K562 (cell line): Measurements from ENCODE around the gene RAB31. TPM values are rescaled to one million over a fixed set of nuclear protein-coding genes. Genes with fewer than 3 reads are reported as not detected.

ENCODE experiments used
- ATAC-seq: fragments of 200-7000 bp; cut with Tn5 transposase; 3 replicates; pipeline ENCODE4 v1.9.1; 2020; ENCODE audit warnings: moderate library complexity
- BruUV-seq: library from RNA; stranded (reverse); fragments of 400-500 nt; replicated peaks from 2 replicates; lab custom pipeline; 2021; lab: Mats Ljungman, UMichigan
- CTCF ChIA-PET: fragments of 300-600 bp; formaldehyde crosslinking; extraction: SDS; loops from one replicate; lab custom pipeline; 2021; ENCODE audit warnings: low intra/inter-chr PET ratio; lab: Yijun Ruan, JAX
- POLR2A ChIA-PET: fragments of 300-600, 350-650 bp; sonication (Branson Sonifier 250); formaldehyde crosslinking; extraction: SDS; loops from one replicate; lab custom pipeline; 2021; ENCODE audit warnings: antibody characterized with exemption, inconsistent platforms; lab: Yijun Ruan, JAX
- DNase-seq, 4 experiments: peaks; one replicate each; pipeline versions ENCODE4 v3.0.0 to v3.0.0-alpha.2; 2011 to 2018; ENCODE audit warnings: low spot score in 3 of 4, mixed read lengths in 3 of 4; ENCODE audit errors: extremely low read depth in 1 of 4
- FAIRE-seq: peaks from 2 replicates; lab custom pipeline; 2011; peaks lifted over from hg19 to GRCh38; lab: Jason Lieb, UNC
- H2AFZ ChIP-seq: 2 replicates; pipeline ENCODE4 v1.6.0; 2011; ENCODE audit warnings: low read depth, low read length, control low read depth, inconsistent platforms
- H3K27ac ChIP-seq: fragments of 200-600 bp; 3 replicates; pipeline ENCODE4 v1.8.0; 2011; ENCODE audit warnings: low read depth, mild to moderate bottlenecking, control low read depth, inconsistent platforms, low read length, moderate library complexity, mixed read lengths; ENCODE audit errors: extremely low read depth
- H3K27me3 ChIP-seq, 2 experiments: fragments of 300-600 bp in 1 of 2; 2 replicates in 1 of 2; 3 replicates in 1 of 2; pipeline versions ENCODE4 v1.6.0 to v1.8.0; 2011; ENCODE audit warnings: inconsistent platforms in 2 of 2, low read length in 2 of 2, mild to moderate bottlenecking in 1 of 2, mixed read lengths in 1 of 2, moderate library complexity in 1 of 2; ENCODE audit not compliant: control insufficient read depth in 2 of 2, insufficient read depth in 2 of 2
- H3K36me3 ChIP-seq: fragments of 300-600 bp; 3 replicates; pipeline ENCODE4 v1.8.0; 2011; ENCODE audit warnings: mild to moderate bottlenecking, low read length, inconsistent platforms; ENCODE audit not compliant: control insufficient read depth, insufficient read depth
- H3K4me1 ChIP-seq, 2 experiments: fragments of 200-600 bp in 1 of 2; replicated peaks in 1 of 2; 2 replicates in 1 of 2; 3 replicates in 1 of 2; pipeline versions ENCODE4 v1.5.1 to v1.8.0; 2011; ENCODE audit warnings: inconsistent platforms in 2 of 2, low read length in 2 of 2, mild to moderate bottlenecking in 1 of 2, mixed read lengths in 1 of 2, moderate library complexity in 1 of 2; ENCODE audit not compliant: control insufficient read depth in 2 of 2, insufficient read depth in 2 of 2
- H3K4me2 ChIP-seq: 2 replicates; pipeline ENCODE4 v1.6.1; 2011; ENCODE audit warnings: low read length, control low read depth, inconsistent platforms, mixed read lengths; ENCODE audit not compliant: insufficient read depth
- H3K4me3 ChIP-seq: fragments of 200-600 bp; sonication (generic), shearing (Covaris generic); 2 replicates; pipeline ENCODE4 v1.5.1; 2016; ENCODE audit warnings: control low read depth, inconsistent platforms
- H3K79me2 ChIP-seq: fragments of 200-600 bp; 3 replicates; pipeline ENCODE4 v1.8.0; 2011; ENCODE audit warnings: low read length, inconsistent platforms; ENCODE audit not compliant: control insufficient read depth, insufficient read depth
- H3K9ac ChIP-seq, 2 experiments: 2 replicates each; pipeline versions ENCODE4 v1.6.0 to v1.6.1; 2011; ENCODE audit warnings: low read depth in 2 of 2, low read length in 2 of 2, control low read depth in 1 of 2, inconsistent platforms in 1 of 2, mild to moderate bottlenecking in 1 of 2, mixed read lengths in 1 of 2; ENCODE audit not compliant: insufficient read depth in 1 of 2
- H3K9me1 ChIP-seq: one replicate; pipeline ENCODE4 v1.6.0; 2011; ENCODE audit warnings: inconsistent platforms, mild to moderate bottlenecking, low read length, moderate library complexity; ENCODE audit not compliant: control insufficient read depth, insufficient read depth
- H3K9me3 ChIP-seq: replicated peaks from 2 replicates; pipeline ENCODE4 v1.5.1; 2011; ENCODE audit warnings: low read depth, low read length, inconsistent platforms; ENCODE audit not compliant: control insufficient read depth, insufficient read depth
- H4K20me1 ChIP-seq: replicated peaks from 2 replicates; pipeline ENCODE4 v1.6.1; 2011; ENCODE audit warnings: low read length, inconsistent platforms, mixed read lengths; ENCODE audit not compliant: control insufficient read depth, insufficient read depth
- E4F1 ChIP-seq: fragments of 250-450 bp; sonication (Bioruptor Pico); IDR thresholded peaks from 2 replicates; pipeline ENCODE4 v1.5.0; 2021; ENCODE audit warnings: mild to moderate bottlenecking, borderline replicate concordance
- GTF2B ChIP-seq: IDR thresholded peaks from 2 replicates; pipeline ENCODE4 v1.6.1; 2011; ENCODE audit not compliant: insufficient read length; ENCODE audit errors: extremely low read depth
- HMG20B ChIP-seq: fragments of 250-450 bp; sonication (Bioruptor Pico); IDR thresholded peaks from 2 replicates; pipeline ENCODE4 v1.5.0; 2021; ENCODE audit warnings: mild to moderate bottlenecking
- STAT6 ChIP-seq: sonication (generic); formaldehyde crosslinking; IDR thresholded peaks from 2 replicates; pipeline ENCODE4 v1.8.1; 2023; ENCODE audit warnings: mild to moderate bottlenecking, missing genetic modification reagents
- TBP ChIP-seq: optimal IDR thresholded peaks from 2 replicates; pipeline ENCODE3; 2011; ENCODE audit warnings: low read depth, low read length, improper control_type of control experiment
- TEAD2 ChIP-seq: fragments of 450-650 bp; IDR thresholded peaks from 2 replicates; pipeline ENCODE4 v1.6.1; 2016; ENCODE audit warnings: missing genetic modification characterization, control low read depth, missing compliant biosample characterization
- ZNF217 ChIP-seq: sonication (generic); formaldehyde crosslinking; IDR thresholded peaks from 2 replicates; pipeline ENCODE4 v1.8.0; 2022; ENCODE audit warnings: mild to moderate bottlenecking, missing genetic modification reagents
- ZNF324 ChIP-seq: fragments of 250-450 bp; sonication (Bioruptor Pico); IDR thresholded peaks from 2 replicates; pipeline ENCODE4 v1.4.0; 2020; ENCODE audit warnings: mild to moderate bottlenecking
- ZNF436 ChIP-seq: fragments of 250-450, 450-650 bp; sonication (Bioruptor Pico); formaldehyde crosslinking; IDR thresholded peaks from 2 replicates; pipeline ENCODE4 v1.7.0; 2020; ENCODE audit warnings: mild to moderate bottlenecking
- ZNF75A ChIP-seq: fragments of 450-650 bp; formaldehyde crosslinking; IDR thresholded peaks from 2 replicates; pipeline ENCODE4 v1.4.0; 2020; ENCODE audit warnings: mild to moderate bottlenecking
- WGBS: fragments of 100-300 bp; shearing (Covaris generic); methylation state at CpG from one replicate; pipeline ENCODE4 v1.1.6; 2016; ENCODE audit warnings: low coverage, mixed read lengths; ENCODE audit not compliant: insufficient coverage; ENCODE audit errors: missing lambda C conversion rate; 5-methylcytosine and 5-hydroxymethylcytosine counted together
- in situ Hi-C: fragments of 300-500 bp; cut with MboI; formaldehyde crosslinking; loops from 4 replicates; pipeline ENCODE4 v1.15.0; 2018; ENCODE audit warnings: inconsistent platforms, mixed read lengths
- intact Hi-C: fragments of 100-400 bp; cut with micrococcal nuclease; formaldehyde crosslinking; loops from 2 replicates; pipeline ENCODE4 v1.14.2; 2022
- polyA plus RNA-seq, 8 experiments: library from polyadenylated mRNA; depleted of rRNA in 4 of 8; stranded (reverse) in 5 of 8; unstranded in 3 of 8; fragments of >200 nt; fragmentation: Nextera tagmentation in 2 of 8; fragmentation: Illumina TruSeq in 1 of 8; extraction: Ambion mirVana in 2 of 8; extraction: Trizol in 1 of 8; gene quantifications; 2 replicates each; pipeline versions ENCODE4 v1.2.1 to v1.2.3, GENCODE V29; 2011 to 2014; ENCODE audit warnings: inconsistent platforms in 1 of 8, missing spikeins in 1 of 8
- total RNA-seq, 7 experiments: library from RNA; depleted of rRNA in 6 of 7; stranded (reverse); fragments of >200 nt in 6 of 7; fragmentation: Illumina TruSeq in 2 of 7; extraction: Trizol in 2 of 7; gene quantifications; 2 replicates each; pipeline versions ENCODE4 v1.2.1 to v1.2.3, GENCODE V29; 2011 to 2021; ENCODE audit warnings: low replicate concordance in 1 of 7
- TF ChIP-seq, protein P1 (sequence below): fragments of 450-650 bp; formaldehyde crosslinking; IDR thresholded peaks from 2 replicates; pipeline ENCODE4 v1.4.0; 2020; ENCODE audit warnings: mild to moderate bottlenecking, moderate library complexity
- TF ChIP-seq, protein P2 (sequence below): fragments of 250-450 bp; sonication (Bioruptor Pico); IDR thresholded peaks from 2 replicates; pipeline ENCODE4 v1.4.0; 2020; ENCODE audit warnings: mild to moderate bottlenecking, moderate library complexity, borderline replicate concordance

Gene RAB31
- total and polyA plus RNA-seq, 9 of the 15 experiments (the other 6 are each of a cell fraction or from before 2014, with no cell fraction given) = 20.7 to 70.4 (median 41.3) TPM

DNA sequence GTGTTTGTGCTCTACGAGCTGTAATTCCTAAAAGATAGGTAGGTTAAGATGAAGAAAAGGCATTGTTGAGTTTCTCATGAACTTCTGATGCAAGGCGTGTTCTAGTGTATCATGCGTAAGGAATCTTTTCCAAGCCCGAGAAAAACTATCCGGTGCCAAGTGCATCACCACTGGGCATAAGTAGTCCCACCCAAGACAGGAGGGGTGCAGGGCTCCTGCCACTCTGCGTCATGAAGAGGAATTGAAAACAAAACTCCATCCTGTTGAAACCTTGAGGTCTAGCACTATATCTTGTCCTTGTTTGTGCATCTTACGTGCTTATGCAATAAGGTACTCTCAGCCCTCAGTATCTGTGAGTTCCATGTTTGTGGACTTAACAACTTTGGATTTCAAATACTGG is 45.7 kb downstream of the RAB31 start:
- 96% methylated on average over 7 of the region's 7 CpGs for WGBS
- Histone ChIP-seq H3K9ac (no peak overlapping the region), H3K4me2 (no peak overlapping the region), H3K27me3 (no peaks in the 10 kb centered on the region), H3K36me3 (no peaks in the 10 kb centered on the region; the same call in 1 of the 3 replicates), H3K27ac (no peak overlapping the region), H3K9me3 (no peaks in the 10 kb centered on the region), H2AFZ (no peak overlapping the region), H4K20me1 (no peaks in the 10 kb centered on the region), H3K9me1 (no peaks in the 10 kb centered on the region), H3K4me3 (no peak overlapping the region), H3K4me1 (peaks cover 16 to 23% of the 10 kb centered on the region in 2 experiments), H3K79me2 (peaks cover 22% of the 10 kb centered on the region)
- FAIRE-seq (no peak), DNase-seq (no peak), ATAC-seq (no peak)
- ChIA-PET CTCF (no interaction called here), POLR2A (interaction anchor here (0.6 to 0.9 kb wide), 2 partner anchors 135 to 209 kb away, joined by 3 to 6 read pairs; no protein-coding TSS in a partner anchor)
- BruUV-seq = no TSS peak
- in situ Hi-C loops = no loop called here
- intact Hi-C loops = no loop called here
- TF ChIP-seq ZNF436 (CRISPR knock-in tag) (no peak), TEAD2 (tag) (no peak), GTF2B (no peak), ZNF324 (CRISPR knock-in tag) (no peak), TBP (no peak), ZNF217 (CRISPR knock-in tag) (no peak), STAT6 (CRISPR knock-in tag) (no peak), HMG20B (CRISPR knock-in tag) (no peak), E4F1 (CRISPR knock-in tag) (no peak), ZNF75A (no peak)
- TF ChIP-seq, protein P1, sequence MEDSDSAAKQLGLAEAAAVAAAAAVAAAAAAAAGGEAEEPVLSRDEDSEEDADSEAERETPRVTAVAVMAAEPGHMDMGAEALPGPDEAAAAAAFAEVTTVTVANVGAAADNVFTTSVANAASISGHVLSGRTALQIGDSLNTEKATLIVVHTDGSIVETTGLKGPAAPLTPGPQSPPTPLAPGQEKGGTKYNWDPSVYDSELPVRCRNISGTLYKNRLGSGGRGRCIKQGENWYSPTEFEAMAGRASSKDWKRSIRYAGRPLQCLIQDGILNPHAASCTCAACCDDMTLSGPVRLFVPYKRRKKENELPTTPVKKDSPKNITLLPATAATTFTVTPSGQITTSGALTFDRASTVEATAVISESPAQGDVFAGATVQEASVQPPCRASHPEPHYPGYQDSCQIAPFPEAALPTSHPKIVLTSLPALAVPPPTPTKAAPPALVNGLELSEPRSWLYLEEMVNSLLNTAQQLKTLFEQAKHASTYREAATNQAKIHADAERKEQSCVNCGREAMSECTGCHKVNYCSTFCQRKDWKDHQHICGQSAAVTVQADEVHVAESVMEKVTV = no peak
- TF ChIP-seq, protein P2, sequence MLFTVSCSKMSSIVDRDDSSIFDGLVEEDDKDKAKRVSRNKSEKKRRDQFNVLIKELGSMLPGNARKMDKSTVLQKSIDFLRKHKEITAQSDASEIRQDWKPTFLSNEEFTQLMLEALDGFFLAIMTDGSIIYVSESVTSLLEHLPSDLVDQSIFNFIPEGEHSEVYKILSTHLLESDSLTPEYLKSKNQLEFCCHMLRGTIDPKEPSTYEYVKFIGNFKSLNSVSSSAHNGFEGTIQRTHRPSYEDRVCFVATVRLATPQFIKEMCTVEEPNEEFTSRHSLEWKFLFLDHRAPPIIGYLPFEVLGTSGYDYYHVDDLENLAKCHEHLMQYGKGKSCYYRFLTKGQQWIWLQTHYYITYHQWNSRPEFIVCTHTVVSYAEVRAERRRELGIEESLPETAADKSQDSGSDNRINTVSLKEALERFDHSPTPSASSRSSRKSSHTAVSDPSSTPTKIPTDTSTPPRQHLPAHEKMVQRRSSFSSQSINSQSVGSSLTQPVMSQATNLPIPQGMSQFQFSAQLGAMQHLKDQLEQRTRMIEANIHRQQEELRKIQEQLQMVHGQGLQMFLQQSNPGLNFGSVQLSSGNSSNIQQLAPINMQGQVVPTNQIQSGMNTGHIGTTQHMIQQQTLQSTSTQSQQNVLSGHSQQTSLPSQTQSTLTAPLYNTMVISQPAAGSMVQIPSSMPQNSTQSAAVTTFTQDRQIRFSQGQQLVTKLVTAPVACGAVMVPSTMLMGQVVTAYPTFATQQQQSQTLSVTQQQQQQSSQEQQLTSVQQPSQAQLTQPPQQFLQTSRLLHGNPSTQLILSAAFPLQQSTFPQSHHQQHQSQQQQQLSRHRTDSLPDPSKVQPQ (CRISPR knock-in tag) = no peak
